A673 (cell line): ENCODE data around the gene EYA3. TPM values are rescaled to one million over a fixed set of nuclear protein-coding genes. Genes with fewer than 3 reads are reported as not detected.

Experiments
- BruUV-seq: library from RNA; stranded (reverse); fragments of 400-500 nt; replicated peaks from 2 replicates; lab custom pipeline; 2021; lab: Mats Ljungman, UMichigan
- CTCF ChIA-PET: fragments of 300-600 bp; sonication (Branson Sonifier 250); formaldehyde crosslinking; loops from one replicate; lab custom pipeline; 2022; ENCODE audit warnings: antibody characterized with exemption; lab: Charles Lee
- POLR2A ChIA-PET: fragments of 300-600 bp; sonication (Branson Sonifier 250); formaldehyde crosslinking; loops from one replicate; lab custom pipeline; 2022; ENCODE audit warnings: antibody characterized with exemption; ENCODE audit not compliant: low non-redundant PET; lab: Charles Lee
- DNase-seq: peaks from one replicate; pipeline ENCODE4 v3.0.0-alpha.2; 2015; ENCODE audit warnings: low spot score
- H3K27ac ChIP-seq: fragments of 200-600 bp; sonication (generic); 2 replicates; pipeline ENCODE4 v1.5.1; 2016; ENCODE audit warnings: mixed run types, low read depth, mild to moderate bottlenecking, mixed read lengths, antibody characterized with exemption, low read length; ENCODE audit not compliant: poor library complexity, severe bottlenecking
- H3K27me3 ChIP-seq: fragments of 200-600 bp; sonication (generic); replicated peaks from 2 replicates; pipeline ENCODE4 v1.6.1; 2017; ENCODE audit warnings: mixed run types, low read depth, mild to moderate bottlenecking, mixed read lengths, antibody characterized with exemption, low read length; ENCODE audit not compliant: insufficient read depth, poor library complexity
- H3K36me3 ChIP-seq: fragments of 200-600 bp; sonication (generic); 2 replicates; pipeline ENCODE4 v1.6.1; 2016; ENCODE audit warnings: mixed run types, mild to moderate bottlenecking, mixed read lengths, antibody characterized with exemption, low read length; ENCODE audit not compliant: insufficient read depth, poor library complexity, severe bottlenecking
- H3K4me1 ChIP-seq: fragments of 200-600 bp; sonication (generic); 2 replicates; pipeline ENCODE4 v1.6.1; 2017; ENCODE audit warnings: mixed run types, mild to moderate bottlenecking, mixed read lengths, antibody characterized with exemption, low read length; ENCODE audit not compliant: insufficient read depth, poor library complexity, severe bottlenecking
- H3K4me3 ChIP-seq: fragments of 200-600 bp; sonication (generic); 2 replicates; pipeline ENCODE4 v1.5.1; 2016; ENCODE audit warnings: low read depth, mixed run types, mild to moderate bottlenecking, mixed read lengths, low read length; ENCODE audit not compliant: poor library complexity, severe bottlenecking
- H3K9me3 ChIP-seq: fragments of 200-600 bp; sonication (generic); 2 replicates; pipeline ENCODE4 v1.6.1; 2016; ENCODE audit warnings: mixed run types, low read depth, mild to moderate bottlenecking, mixed read lengths, antibody characterized with exemption, low read length; ENCODE audit not compliant: poor library complexity, severe bottlenecking
- EZH2 ChIP-seq: fragments of 200-600 bp; sonication (generic); IDR thresholded peaks from 2 replicates; pipeline ENCODE4 v1.6.1; 2017; ENCODE audit warnings: borderline replicate concordance, low read depth, mild to moderate bottlenecking, mixed read lengths, antibody characterized with exemption, low read length; ENCODE audit not compliant: poor library complexity, severe bottlenecking
- intact Hi-C: fragments of 100-400 bp; cut with micrococcal nuclease; formaldehyde crosslinking; loops from one replicate; pipeline ENCODE4 v1.10.0; 2022; ENCODE audit not compliant: unreplicated experiment
- total RNA-seq: library from RNA; stranded (reverse); gene quantifications from 2 replicates; pipeline ENCODE4 v1.2.3, GENCODE V29; 2021
- TF ChIP-seq, protein P1 (sequence below): fragments of 300-800, 200-600 bp; sonication (generic); conservative IDR thresholded peaks from 2 replicates; pipeline ENCODE4 v1.5.1; 2017; ENCODE audit warnings: low read depth, mild to moderate bottlenecking, antibody characterized with exemption, low read length, moderate library complexity, mixed read lengths

Gene EYA3
- total RNA-seq, 1 experiment from 2014 or later, result 33.4 TPM

DNA sequence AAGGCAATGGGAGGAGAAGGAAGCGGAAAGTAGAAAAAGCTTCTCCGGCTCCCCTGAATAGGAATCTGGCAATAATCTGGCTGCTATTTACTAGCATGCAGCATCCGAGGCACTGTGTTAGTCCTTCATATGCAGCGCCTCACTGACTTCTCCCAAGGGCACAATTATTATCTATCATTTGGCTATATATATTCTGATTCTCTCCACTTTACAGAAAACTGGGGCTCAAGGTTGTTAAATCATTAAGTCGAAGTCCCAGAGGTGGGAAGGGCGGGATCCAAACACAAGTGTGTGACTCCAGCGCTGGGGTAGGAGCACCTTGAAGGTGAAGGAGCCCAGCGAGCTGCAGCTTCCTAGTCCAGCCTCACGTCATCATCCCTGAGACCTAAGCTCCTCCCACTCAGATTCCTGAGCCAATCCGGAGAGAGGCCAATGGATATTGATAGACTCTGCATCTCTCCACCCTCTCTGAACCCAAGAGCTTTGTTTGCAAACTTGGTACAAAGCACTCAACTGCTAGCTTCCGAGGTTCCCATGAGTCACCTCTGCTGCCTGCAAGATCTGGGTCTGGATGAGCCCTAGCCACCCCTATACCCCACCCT, 16.6 kb upstream of the EYA3 start:
- no TSS peak for BruUV-seq
- CTCF ChIA-PET, result interaction anchor here (1.1 kb wide), 1 partner anchor 14 kb away, joined by 3 read pairs; no protein-coding TSS in a partner anchor
- Histone ChIP-seq H3K9me3 (no peaks in the 10 kb centered on the region), H3K36me3 (no peaks in the 10 kb centered on the region), H3K4me1 (no peaks in the 10 kb centered on the region), H3K4me3 (peak overlapping the region; percentile 32), H3K27ac (no peak overlapping the region), H3K27me3 (no peaks in the 10 kb centered on the region)
- no peak for TF ChIP-seq EZH2
- TF ChIP-seq, protein P1, sequence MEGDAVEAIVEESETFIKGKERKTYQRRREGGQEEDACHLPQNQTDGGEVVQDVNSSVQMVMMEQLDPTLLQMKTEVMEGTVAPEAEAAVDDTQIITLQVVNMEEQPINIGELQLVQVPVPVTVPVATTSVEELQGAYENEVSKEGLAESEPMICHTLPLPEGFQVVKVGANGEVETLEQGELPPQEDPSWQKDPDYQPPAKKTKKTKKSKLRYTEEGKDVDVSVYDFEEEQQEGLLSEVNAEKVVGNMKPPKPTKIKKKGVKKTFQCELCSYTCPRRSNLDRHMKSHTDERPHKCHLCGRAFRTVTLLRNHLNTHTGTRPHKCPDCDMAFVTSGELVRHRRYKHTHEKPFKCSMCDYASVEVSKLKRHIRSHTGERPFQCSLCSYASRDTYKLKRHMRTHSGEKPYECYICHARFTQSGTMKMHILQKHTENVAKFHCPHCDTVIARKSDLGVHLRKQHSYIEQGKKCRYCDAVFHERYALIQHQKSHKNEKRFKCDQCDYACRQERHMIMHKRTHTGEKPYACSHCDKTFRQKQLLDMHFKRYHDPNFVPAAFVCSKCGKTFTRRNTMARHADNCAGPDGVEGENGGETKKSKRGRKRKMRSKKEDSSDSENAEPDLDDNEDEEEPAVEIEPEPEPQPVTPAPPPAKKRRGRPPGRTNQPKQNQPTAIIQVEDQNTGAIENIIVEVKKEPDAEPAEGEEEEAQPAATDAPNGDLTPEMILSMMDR, result no peak
- intact Hi-C loops, result no loop called here
- DNase-seq, result peak; percentile 70
- POLR2A ChIA-PET, result interaction anchor here (0.6 to 0.7 kb wide), 2 partner anchors 158 to 477 kb away, joined by 3 to 7 read pairs; no protein-coding TSS in a partner anchor

DNA sequence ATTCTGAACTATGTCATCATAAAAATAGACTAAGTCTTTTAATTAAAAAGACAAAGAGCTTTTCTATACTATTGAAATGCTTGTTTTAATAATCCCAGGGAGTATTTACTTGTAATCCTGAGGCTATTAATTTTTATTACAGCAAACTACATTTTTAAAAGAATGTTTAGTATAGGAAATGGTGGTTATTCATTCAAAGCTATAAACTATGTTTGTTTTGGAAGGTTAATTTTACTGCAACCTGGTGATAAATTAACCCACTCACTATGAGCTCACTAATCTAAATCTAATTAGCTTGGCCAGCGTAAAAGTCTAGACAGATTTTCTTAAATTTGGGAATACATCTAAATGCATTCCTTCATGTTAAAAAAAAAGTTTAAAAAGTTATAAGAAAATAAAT, 13.8 kb upstream of the EYA3 start:
- no peaks in the 10 kb centered on the region for H3K27me3 ChIP-seq
- no peaks in the 10 kb centered on the region for H3K36me3 ChIP-seq
- no peaks in the 10 kb centered on the region for H3K4me1 ChIP-seq
- intact Hi-C loops, result no loop called here
- ChIA-PET POLR2A (no interaction called here), CTCF (no interaction called here)
- no peak for TF ChIP-seq EZH2
- TF ChIP-seq, protein P1, result no peak
- H3K27ac ChIP-seq, result no peak overlapping the region
- DNase-seq, result no peak
- H3K4me3 ChIP-seq, result no peak overlapping the region
- BruUV-seq, result no TSS peak
- no peaks in the 10 kb centered on the region for H3K9me3 ChIP-seq

DNA sequence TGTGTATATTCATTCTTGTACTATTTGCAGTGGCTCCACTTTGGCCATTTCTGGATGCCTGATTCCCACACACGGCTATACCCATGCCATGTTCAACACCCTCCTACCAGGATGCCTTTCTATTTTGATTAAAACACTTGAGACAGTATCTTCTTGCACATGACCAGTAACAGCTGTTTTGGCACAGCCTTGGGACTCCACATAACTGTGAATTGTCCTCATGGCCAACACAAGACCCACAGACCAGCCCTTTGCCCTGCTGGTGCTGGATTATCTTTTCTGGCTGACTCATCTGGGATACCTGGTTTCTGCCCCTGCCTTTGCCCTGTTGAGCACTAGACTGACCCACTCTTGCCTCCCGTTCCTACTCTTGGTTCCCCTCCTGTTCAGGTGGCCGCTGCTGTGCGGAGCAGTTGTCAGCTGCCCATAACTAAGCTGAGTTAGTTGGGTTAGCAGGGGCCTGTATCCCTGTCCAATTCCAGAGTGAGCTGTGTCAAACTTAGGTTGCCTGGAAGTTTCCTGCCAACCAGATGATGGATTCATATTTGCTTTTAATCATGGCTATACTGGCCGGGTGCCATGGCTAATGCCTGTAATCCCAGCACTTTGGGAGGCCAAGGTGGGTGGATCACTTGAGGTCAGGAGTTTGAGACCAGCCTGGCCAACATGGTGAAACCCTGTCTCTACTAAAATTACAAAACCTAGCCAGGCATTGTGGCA, 10.8 kb upstream of the EYA3 start:
- Histone ChIP-seq H3K36me3 (no peaks in the 10 kb centered on the region), H3K27me3 (no peaks in the 10 kb centered on the region), H3K4me1 (no peaks in the 10 kb centered on the region), H3K4me3 (no peak overlapping the region), H3K27ac (no peak overlapping the region), H3K9me3 (no peaks in the 10 kb centered on the region)
- POLR2A ChIA-PET, result no interaction called here
- intact Hi-C loops, result no loop called here
- no peak for TF ChIP-seq EZH2
- TF ChIP-seq, protein P1, result no peak
- CTCF ChIA-PET, result interaction anchor here (0.5 kb wide), 1 partner anchor 724 kb away, joined by 10 read pairs; no protein-coding TSS in a partner anchor
- DNase-seq, result no peak
- no TSS peak for BruUV-seq
